Measurements from ENCODE around the gene SF3A1. TPM values are rescaled to one million over a fixed set of nuclear protein-coding genes. Genes with fewer than 3 reads are reported as not detected.

SF3A1 gene
- polyA plus RNA-seq, 12 donors = 49.9 to 189 (median 71.6) TPM; not detected in 1

DNA sequence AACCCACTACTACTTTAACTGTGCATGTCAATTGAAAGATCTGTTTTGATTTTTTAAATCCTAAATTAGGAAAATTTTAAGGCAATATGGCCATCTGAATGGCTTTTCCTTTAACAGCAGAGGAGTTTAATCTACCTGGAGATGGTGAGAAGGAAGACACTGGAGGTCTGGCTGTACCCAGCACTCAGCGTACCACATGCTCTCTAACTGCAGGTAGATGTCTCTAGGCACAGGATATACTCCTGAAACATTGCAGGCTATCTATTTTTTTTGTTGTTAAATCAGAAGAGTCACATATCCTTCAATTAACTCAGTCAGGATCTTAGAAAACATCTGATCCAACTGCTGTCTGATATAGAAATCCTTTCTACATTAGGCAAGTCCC is 50.1 kb downstream of the SF3A1 start:
- no peak for DNase-seq

DNA sequence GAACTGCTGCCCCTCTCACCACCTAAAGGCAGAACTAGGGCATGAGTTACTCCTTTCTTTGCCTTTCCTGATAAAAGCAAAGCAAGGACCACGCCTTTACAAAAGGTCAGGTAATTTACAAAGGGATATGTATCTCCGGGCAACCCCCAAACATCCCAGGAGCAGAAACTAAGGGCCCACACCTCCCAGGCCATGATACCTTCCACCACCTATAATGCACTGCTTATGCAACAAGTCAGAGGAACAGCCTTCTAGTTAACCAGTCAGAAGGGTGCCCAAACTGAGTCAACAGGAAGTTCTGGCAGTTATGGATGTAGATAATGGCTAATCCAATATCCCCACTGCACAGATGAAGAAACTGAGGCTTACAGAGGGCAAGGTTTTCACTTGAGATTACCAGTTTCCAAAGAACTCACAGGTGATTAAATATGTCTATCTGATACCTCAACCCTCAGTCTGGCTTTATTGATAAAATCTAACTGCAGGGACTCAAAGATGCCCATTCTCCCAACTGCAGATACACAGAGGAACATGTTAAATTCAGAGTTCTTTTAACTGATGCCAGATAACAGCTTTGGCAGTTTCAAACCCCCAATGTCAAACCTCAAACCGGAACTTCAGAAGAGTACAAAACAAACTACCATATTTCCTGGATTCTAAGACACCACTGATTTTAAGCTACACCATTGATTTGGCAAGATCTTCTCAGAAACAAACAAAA is 50.6 kb downstream of the SF3A1 start:
- no peak for DNase-seq

GRCh38 chr22:30305519-30305905 is 51.2 kb downstream of the SF3A1 start:
- DNase-seq = peak; percentile 71

DNA sequence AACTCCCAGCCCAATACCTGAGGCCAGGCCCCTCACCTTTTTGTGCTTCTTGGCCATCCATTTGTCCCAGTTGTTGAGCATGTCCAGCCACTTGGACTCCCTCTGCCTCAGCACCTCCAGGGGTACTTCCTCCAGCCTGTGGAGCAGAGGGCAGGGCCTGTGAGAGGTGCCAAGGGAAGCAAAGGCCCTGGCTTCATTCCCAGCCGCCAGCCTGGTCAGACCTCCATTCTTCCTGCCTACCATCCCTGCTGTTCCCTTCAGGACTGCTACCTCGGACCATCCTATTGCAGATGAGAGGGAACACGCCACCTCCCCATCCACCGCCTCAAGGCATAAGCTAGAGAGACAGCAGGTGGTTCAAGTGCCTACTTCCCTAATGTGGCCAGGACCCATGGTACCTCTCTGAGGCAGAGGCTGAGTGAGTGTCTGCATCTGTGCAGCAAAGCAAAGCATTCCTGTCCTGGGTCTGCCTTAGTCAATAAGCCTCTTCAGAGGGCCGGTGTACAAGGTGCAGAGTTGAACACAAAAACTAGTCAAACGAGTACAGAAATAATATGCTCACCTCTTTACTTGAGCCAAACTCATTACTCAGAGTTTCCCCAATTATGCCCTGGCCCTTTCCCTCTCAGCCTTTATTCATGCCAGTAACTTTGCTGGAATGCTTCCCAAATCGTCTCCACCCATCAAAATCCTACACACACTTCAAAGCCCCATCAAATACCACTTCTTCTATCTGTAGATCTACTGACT is 52.0 kb downstream of the SF3A1 start:
- no peak for DNase-seq

GRCh38 chr22:30302810-30303138 is 53.9 kb downstream of the SF3A1 start:
- DNase-seq = no peak

DNA sequence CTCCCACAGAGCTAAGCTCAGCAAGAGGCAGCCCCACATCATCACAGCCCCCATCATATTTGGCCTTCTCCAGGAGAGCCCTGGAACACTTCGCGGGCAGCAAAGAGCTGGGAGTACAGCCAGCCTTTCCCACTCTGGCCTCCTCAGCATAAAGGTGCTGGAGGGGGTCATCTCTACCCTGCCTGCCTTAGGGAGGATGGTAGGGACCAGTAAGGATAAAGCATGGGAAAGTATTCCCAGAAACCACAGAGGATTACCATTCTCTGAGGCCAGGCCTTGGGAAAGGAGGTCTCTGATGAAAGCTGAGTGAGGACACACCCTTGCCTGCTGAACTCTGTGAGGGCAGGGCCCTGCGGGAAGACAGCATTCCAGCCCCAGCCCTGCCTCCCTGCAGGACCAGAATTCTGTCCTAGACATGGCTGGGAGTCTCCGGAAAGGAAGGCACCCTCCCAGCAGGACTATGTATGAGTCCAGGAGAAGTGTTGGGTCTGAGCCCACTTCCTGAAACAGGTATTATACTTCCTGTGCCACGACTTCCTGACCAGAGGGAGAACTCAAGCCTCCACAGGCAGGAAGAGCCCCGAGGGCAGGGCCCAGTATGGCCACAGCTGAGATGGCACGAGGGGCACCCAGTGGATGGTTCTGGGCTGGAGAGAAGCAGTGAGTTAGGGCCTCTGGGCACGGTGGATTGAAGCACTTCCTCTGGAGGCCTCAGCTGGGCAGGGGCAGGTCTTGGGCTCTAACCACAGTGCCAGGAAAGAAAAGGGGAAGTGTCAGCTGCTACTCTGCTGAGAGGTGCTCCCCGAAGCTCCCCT is 54.5 kb downstream of the SF3A1 start:
- no peak for DNase-seq

GRCh38 chr22:30299322-30299721 is 57.4 kb downstream of the SF3A1 start:
- no peak for DNase-seq

DNA sequence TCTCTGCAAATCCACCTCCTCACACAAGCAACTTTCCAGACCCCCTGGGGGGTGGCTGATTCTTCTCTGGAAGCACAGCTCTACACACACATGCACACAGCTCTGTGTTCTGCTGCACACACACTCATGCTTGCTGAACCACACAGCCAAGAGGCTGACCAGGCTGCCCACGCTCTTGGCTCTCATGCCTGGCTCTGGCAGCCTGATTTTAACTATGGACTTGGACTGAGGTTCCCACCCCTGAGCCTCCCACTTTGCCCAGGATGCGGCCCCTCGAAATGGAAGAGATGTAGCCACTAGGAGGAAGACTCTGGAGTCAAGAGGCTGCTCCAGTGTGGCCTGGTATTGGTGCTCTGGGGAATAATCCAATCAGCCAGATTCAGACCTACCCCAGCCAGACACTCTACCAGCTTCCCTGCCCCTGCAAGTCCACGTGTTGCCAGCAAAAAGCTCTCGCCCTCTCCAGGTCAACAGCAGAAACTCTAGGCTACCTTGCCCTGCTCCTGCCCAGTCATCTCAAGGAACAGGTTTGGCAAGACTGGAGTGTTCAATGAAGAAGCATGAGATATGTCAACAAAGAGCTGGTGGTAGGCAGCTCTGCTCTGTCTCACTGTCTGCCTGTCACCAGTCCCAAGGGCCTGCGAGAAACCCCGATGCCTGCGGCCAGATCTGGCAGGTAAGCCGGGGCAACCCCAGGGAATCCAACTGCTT is 58.5 kb downstream of the SF3A1 start:
- DNase-seq = no peak

- DNase-seq = no peak
Observed at GRCh38 chr22:30297276-30297990, 59.3 kb downstream of the SF3A1 start.

GRCh38 chr22:30296833-30297232 is 59.9 kb downstream of the SF3A1 start:
- DNase-seq = no peak

- DNase-seq = no peak
Observed at GRCh38 chr22:30296324-30296723, 60.4 kb downstream of the SF3A1 start.

DNA sequence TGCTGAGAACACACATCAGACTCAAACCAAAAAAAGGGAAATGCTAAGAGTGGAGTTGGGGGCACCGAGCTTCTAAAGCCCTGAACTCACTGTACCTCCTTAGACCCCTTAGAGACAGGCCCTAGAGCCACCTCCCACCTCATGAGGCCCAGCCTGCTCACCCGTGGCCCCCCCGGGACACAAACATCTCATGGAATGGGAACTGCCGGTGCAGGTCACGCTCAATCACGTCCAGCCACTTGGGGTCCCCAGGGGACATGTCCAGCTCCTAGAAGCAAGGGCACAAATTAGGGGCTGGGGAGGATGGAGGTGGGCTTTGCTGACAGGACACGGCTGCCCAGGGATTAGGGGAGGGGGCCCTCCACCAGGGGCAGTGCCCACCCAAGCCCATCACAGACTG is 61.1 kb downstream of the SF3A1 start:
- DNase-seq = no peak

DNA sequence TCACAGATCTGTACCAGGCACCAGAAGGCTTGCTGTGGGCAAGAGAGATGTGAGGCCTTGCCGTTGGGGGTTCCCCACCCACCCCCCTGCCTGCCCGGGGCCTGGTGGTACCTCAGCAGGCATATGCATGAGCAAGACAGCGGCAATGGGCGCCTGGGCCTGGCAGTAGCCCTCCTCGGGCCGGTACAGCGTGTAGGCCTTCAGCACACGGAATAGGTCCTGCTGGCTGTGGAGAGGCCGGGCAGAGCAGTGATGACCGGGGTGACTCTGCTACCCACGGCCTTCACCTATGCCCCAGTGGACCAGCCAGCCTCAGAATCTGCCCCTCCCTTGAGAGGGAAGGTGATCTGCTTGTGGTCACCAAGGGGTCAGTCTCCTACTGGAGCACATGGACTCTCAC is 61.9 kb downstream of the SF3A1 start:
- no peak for DNase-seq

GRCh38 chr22:30294066-30294465 is 62.6 kb downstream of the SF3A1 start:
- DNase-seq = no peak

GRCh38 chr22:30293026-30293425 is 63.7 kb downstream of the SF3A1 start:
- no peak for DNase-seq

GRCh38 chr22:30292069-30292970 is 64.4 kb downstream of the SF3A1 start:
- no peak for DNase-seq

GRCh38 chr22:30291058-30291892 is 65.4 kb downstream of the SF3A1 start:
- DNase-seq = peak; percentile 62

DNA sequence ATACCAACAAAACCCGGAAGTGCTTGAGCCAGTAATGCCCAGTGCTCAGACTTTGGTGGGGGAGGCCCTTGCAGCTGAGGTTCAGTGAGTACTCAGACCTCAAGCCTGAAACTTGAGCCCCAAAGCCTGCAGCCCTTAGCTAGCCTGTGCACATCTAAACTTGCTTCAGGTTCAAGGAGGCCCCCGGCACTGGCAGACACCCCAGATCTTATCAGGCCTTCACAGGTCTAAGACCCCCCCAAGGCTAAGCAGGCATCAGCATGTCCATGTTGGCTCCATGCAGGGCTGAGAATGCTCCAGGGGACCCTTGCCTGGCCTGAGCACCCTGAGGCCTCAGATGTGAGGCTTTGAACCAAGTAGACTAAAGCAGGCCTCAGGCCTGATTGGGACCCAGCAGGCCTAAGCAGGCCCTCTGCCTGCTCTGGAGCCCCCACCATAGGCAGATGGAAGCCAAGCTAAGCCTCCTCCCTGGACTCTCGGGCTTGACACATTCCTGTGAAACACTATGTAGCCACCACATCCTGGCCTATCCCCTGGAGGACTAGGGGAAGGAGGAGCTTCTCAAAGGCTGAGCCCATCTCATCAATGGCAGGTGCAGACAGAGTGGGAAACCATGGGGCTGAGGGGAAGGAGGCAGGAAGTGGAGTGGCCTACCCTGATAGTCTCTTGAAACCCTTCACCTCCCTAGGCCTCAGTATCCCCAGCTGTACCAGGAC is 66.2 kb downstream of the SF3A1 start:
- DNase-seq = no peak

DNA sequence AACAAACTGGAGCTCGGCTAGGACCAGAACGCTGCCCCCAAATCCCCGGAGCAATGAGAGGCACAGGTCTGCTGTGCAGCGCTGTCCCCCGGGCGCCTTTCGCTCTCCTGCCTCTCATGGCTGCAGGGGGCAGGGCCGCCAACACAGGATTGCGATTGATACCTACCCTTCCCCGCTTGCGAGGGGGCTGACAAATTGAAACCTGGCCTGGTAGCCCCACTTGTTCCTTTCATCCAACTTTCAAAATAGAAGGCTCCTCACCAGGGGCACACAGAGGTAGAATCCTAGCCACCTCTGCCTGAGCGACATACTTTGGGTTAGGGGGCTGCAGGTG is 66.7 kb downstream of the SF3A1 start:
- no peak for DNase-seq
